T-helper 22 cell (primary cell): Measurements from ENCODE around the gene EXD2.
"Not testable (repeated sequence)": the region's sequence is repeated elsewhere in the genome, so short reads cannot be mapped to it uniquely, and the experiment has no call there.

ENCODE experiments used
- DNase-seq: peaks from one replicate; pipeline ENCODE4 v3.0.0-alpha.2; 2020; ENCODE audit warnings: low read depth

The EXD2 gene

DNA sequence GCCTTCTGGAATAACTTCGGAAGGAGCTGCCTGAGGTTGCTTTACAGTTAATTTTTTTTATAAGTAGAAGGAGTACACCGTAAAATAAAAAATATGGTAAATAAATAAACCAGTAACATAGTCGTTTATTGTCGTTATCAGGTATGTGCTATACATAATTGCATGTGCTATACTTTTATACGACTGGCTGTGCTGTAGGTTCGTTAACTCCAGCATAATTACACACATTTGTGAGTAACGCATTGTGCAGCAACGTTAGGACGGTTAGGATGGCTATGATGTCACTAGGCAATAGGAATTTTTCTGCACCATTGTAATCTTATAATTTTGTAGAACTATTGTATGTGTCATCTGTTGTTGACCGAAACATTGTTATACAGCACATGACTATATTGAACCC, 8.5 kb downstream of the EXD2 start:
- no peak for DNase-seq

- DNase-seq: no peak
Observed at GRCh38 chr14:69204753-69205152, 13.5 kb downstream of the EXD2 start.

DNA sequence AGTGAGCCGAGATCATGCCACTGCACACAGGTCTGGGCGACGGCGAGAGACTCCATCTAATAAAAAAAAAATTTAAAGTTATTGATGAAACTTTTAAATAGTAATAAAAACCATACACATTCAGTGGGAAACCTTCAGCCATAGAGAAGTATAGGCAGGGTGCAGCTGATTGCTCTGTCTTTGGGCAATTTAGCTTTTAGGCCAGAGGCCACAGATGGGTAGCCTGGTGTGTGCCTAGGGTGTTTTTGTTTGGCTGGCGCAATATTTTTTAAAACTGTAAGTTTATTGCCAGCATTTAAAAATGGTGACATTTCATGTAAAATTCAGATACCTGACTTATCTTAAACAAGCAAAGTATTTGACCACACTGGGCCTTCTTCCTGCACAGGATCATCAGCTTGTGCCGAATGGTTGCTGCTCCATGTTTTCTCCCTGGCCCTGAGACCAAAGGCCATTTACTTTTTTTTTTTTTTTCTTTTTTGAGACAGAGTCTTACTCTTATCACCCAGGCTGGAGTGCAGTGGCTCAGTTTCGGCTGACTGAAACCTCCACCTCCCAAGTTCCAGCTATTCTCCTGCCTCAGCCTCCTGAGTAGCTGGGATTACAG, 16.2 kb downstream of the EXD2 start:
- DNase-seq: no peak

- DNase-seq: no peak
Observed at GRCh38 chr14:69208666-69209065, 17.4 kb downstream of the EXD2 start.

- DNase-seq: no peak
Observed at GRCh38 chr14:69214393-69214792, 23.1 kb downstream of the EXD2 start.

- DNase-seq: not testable (repeated sequence)
Observed at GRCh38 chr14:69217663-69218062, 26.4 kb downstream of the EXD2 start.

GRCh38 chr14:69224946-69225345, 33.6 kb downstream of the EXD2 start:
- no peak for DNase-seq

DNA sequence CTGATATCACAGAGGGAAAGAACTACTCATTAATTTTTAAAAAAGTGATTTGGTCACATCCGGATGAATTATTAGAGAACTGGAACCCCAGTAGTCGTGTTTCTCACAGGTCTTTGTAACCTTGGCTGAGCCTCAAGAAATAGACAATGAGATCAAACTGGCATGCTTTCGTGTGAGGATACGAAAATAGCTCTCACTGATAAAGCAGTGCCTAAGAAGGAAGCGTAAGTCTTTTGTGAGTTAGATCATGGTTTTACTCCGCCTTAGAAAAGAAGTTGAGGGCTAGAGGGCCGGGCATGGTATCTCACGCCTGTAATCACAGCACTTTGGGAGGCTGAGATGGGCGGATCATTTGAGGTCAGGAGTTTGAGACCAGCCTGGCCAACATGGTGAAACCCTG, 34.9 kb downstream of the EXD2 start:
- no peak for DNase-seq

- DNase-seq: no peak
Observed at GRCh38 chr14:69226736-69227135, 35.4 kb downstream of the EXD2 start.

GRCh38 chr14:69231486-69231885, 40.2 kb downstream of the EXD2 start:
- no peak for DNase-seq

GRCh38 chr14:69232388-69232787, 41.1 kb downstream of the EXD2 start:
- DNase-seq: no peak

GRCh38 chr14:69234106-69234505, 42.8 kb downstream of the EXD2 start:
- DNase-seq: no peak

GRCh38 chr14:69235708-69236107, 44.4 kb downstream of the EXD2 start:
- DNase-seq: no peak

DNA sequence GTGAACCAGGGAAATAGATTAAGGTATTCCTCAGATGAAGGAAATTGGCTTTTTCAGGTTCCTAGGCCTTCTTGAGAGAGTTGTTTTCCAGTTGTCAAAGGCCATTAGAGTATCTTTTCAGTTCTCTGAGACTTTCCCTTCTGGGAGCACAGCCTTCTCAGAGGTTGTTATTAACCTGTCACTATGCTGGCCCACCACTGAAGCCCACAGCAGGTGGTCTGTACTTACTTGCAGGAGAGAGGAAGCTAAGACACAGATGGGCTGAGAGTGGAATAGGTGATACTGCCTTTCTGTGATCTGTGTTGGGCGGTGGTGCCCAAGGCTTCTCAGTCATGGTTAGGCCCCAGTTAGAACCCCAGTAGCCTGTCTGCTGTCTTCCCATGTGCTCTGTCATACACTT, 45.8 kb downstream of the EXD2 start:
- no peak for DNase-seq

GRCh38 chr14:69237584-69237983, 46.3 kb downstream of the EXD2 start:
- DNase-seq: no peak

DNA sequence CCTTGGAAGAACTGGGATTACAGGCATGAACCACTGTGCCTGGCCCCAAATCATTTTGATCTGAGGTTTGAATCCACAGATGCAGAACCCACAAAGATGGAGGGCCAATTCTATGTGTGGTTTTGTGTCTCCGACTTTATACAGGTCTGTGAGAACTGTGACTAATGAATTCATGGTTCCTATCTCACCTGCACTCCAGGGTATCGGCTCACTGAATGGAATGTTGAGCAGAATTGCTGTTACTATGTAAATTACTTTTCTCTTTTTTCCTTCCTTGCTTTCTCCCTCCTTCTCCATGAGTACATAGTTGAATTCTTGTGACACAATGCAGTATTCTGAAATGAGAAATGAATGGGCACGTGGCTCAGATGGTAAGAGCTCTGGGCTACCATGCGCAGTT, 47.6 kb downstream of the EXD2 start:
- DNase-seq: no peak

DNA sequence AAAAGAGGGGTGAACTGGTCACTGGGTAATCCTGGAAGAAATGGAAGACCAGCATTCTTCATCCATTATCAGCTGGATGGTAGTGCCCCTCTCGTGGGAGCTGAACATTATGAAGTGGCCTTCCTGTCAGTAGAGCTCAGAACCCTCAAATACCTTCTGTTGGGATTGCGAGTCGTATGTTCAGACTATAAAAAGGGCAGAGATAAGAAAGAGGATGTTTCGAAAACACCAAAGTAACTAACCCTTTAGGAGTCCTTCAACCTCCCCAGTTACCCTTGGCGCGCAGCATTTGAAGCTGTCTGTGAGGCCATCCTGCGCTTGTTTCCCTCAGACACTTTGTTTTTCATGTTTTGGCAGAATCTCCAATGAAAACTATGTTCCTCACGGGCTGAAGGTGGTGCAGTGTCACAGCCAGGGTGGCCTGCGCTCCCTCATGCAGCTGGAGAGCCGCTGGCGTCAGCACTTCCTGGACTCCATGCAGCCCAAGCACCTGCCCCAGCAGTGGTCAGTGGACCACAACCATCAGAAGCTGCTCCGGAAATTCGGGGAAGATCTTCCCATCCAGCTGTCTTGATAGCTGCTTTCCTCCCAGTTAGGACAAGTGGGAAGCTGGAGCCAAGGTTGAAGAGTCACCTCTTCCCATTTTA, 49.4 kb downstream of the EXD2 start:
- no peak for DNase-seq

GRCh38 chr14:69241577-69241976, 50.3 kb downstream of the EXD2 start:
- no peak for DNase-seq

DNA sequence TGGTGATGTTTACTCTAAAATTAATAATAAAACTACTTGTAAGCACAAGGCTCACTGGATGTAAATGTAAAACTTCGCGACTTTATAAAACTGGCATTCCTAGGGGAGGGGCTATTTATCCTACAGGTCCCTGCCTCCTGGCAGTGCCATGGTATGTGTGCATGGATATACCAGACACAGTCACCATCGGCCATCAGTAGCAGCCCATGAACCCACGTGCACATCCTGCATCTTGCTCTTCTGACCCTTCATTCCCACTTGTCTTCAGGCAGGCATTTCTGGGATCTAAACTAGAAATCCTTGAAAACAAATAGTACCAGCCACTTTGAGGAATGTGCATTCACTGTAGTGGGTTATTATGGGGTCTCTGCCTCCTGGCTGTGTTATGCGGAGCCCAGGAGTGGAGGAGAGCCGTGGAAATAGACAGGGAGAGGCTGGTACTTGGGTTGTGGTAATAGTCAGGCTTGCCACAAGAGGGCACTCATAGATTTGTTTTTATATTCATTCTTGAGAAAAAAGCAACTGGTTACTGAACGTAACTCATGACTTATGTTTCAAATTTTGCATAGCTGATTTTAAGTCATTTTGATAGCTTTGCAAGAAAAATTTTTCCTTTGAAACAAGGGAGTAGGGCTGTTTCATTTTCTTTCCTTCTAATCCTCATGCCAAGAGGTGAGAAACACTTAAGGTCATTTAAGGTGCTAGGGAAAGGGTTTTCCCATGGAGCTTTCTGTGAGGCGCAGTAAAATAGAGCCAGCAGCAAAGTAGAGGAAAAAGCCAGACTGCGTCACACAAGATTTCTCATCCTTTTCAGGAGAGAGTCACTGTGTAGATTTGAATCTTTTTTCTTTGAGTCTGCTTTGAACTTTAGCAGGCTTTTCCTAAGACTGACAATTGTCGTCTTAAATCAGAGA, 51.3 kb downstream of the EXD2 start:
- no peak for DNase-seq

- DNase-seq: no peak
Observed at GRCh38 chr14:69244946-69245345, 53.6 kb downstream of the EXD2 start.

DNA sequence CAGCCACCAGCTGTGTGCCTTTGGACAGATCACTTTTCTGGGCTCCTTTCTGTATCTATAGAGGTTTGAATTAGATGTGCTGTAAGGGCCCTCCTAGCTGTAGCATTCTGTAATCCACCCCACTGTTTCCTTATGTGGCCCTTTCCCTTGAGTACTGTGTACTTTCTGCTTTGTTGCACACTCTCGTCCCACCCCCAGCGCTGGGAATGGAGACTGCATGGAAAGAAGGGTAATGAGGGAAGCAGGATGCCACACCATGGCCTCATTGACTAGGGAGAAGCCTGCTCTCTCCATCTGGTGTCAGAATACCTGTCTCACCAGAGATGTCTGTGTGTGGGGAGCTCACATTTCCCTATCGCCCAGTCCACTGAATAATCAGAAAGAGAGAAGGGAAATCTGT, 55.0 kb downstream of the EXD2 start:
- no peak for DNase-seq

DNA sequence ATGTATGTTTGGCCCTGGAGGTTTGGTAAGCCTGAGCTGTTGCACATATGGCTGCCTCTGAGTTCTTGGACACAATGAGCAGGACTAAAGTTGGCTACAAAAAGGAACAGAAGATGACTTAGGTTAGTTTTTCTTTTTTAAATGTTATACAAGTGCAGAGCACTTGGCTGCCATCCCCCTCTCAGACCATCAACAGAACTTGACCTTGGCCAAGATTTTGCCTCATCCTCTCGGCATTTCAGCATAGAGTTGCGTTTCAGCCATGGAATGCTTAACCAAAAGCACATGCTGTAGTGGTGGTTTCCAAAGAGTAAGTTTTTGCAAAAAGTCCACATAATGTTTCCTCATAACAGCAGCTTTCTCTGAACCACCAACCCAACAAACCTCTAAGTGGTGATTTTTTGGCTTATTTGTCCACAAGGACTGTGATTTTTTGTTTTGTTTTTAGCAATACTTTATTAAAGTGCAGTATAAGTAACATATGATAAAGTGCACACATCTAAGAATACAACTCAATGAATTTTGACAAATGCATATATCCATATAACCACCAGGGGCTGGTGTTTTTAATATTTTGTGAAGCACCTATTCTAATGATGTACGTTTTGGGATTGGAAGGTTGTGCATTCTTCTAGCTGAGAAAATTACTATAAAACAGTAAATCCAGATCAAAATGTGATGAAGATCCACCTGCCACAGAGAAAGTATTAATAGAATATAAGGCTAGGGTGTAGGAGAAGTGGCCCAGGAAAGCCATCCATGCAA, 56.6 kb downstream of the EXD2 start:
- no peak for DNase-seq
